GM12874 (cell line): ENCODE results near the gene HSD17B3.

Experiments
- CTCF ChIP-seq: IDR thresholded peaks from 2 replicates; pipeline ENCODE4 v1.5.1; 2011; ENCODE audit warnings: low read depth, mild to moderate bottlenecking, control low read depth, low read length, moderate library complexity; ENCODE audit not compliant: insufficient read depth

HSD17B3 gene

GRCh38 chr9:96340707-96341106 lies 38.7 kb upstream of the HSD17B3 start:
- TF ChIP-seq CTCF: no peak

GRCh38 chr9:96338299-96338698 lies 36.3 kb upstream of the HSD17B3 start:
- no peak for TF ChIP-seq CTCF

- TF ChIP-seq CTCF: no peak
These were observed 32.0 kb upstream of the HSD17B3 start for GRCh38 chr9:96333958-96334357.

GRCh38 chr9:96331236-96331947 lies 29.4 kb upstream of the HSD17B3 start:
- TF ChIP-seq CTCF: no peak

- TF ChIP-seq CTCF: peak; percentile 59
These were observed 25.8 kb upstream of the HSD17B3 start for GRCh38 chr9:96327694-96328352.

GRCh38 chr9:96323169-96323568 lies 21.2 kb upstream of the HSD17B3 start:
- TF ChIP-seq CTCF: no peak

- no peak for TF ChIP-seq CTCF
These were observed 19.5 kb upstream of the HSD17B3 start for GRCh38 chr9:96321515-96321914.
